GM12873 (cell line): ENCODE results near the gene PDE10A.

Source experiments
- CTCF ChIP-seq: IDR thresholded peaks from 2 replicates; pipeline ENCODE4 v1.5.1; 2012; ENCODE audit warnings: low read depth, mild to moderate bottlenecking, moderate library complexity, low read length, control low read depth; ENCODE audit not compliant: insufficient read depth; ENCODE audit errors: missing control alignments

The PDE10A gene

GRCh38 chr6:165587206-165587605 lies 75.8 kb downstream of the PDE10A start:
- TF ChIP-seq CTCF = no peak

GRCh38 chr6:165586706-165587105 lies 76.3 kb downstream of the PDE10A start:
- TF ChIP-seq CTCF = no peak

- no peak for TF ChIP-seq CTCF
Measured at GRCh38 chr6:165585060-165585459, 78.0 kb downstream of the PDE10A start.

GRCh38 chr6:165584541-165584940 lies 78.5 kb downstream of the PDE10A start:
- no peak for TF ChIP-seq CTCF

- no peak for TF ChIP-seq CTCF
Measured at GRCh38 chr6:165581678-165582077, 81.4 kb downstream of the PDE10A start.

- TF ChIP-seq CTCF = no peak
Measured at GRCh38 chr6:165580136-165580535, 82.9 kb downstream of the PDE10A start.

- no peak for TF ChIP-seq CTCF
Measured at GRCh38 chr6:165579151-165579550, 83.9 kb downstream of the PDE10A start.
